GM12892 (cell line): ENCODE data around the gene AFF3.

Source experiments
- DNase-seq: peaks from one replicate; pipeline ENCODE4 v3.0.0; 2011; ENCODE audit not compliant: insufficient read length
- FAIRE-seq: peaks from 2 replicates; lab custom pipeline; 2011; peaks lifted over from hg19 to GRCh38; lab: Jason Lieb, UNC
- POLR2A ChIP-seq: IDR thresholded peaks from 2 replicates; pipeline ENCODE4 v1.6.1; 2011; ENCODE audit warnings: low read depth, low read length, control low read depth
- POLR2AphosphoS5 ChIP-seq: IDR thresholded peaks from 2 replicates; pipeline ENCODE4 v1.6.1; 2011; ENCODE audit warnings: low read depth, low read length, control low read depth
- TAF1 ChIP-seq: IDR thresholded peaks from 2 replicates; pipeline ENCODE4 v1.6.1; 2011; ENCODE audit warnings: low read depth, mild to moderate bottlenecking, control low read depth, low read length, borderline replicate concordance

Gene AFF3

DNA sequence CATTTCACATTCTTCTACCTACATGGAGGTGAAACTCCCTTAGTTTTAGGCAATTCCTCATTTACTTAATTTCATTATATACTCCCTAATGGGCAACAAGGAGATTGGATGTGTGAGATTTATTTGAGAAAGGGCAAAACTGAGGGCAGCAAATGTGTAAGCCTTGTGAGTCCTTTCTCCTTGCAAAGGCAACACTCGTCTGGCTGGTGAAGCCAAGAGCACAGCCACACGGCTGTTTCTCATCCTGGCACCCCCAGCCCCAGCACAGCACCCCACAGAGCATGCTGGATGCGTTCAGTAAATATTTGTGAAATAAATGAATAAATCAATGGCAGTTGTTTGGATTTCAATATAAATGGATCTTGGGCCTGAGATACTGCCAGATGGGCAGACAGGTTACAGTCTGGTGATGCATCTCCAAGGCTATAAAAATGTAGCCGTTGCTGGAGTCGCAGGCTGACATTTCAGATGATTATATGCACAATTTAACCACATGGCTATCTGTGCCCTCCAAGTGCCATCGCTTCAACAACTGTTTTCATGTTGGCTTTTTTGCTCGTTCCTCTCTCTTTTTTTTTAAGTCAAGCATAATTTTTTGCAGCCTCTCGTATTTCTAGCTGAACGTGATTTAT lies 498.5 kb downstream of the AFF3 start:
- no peak for DNase-seq
- FAIRE-seq = no peak
- TF ChIP-seq POLR2AphosphoS5 (no peak), TAF1 (no peak), POLR2A (no peak)

DNA sequence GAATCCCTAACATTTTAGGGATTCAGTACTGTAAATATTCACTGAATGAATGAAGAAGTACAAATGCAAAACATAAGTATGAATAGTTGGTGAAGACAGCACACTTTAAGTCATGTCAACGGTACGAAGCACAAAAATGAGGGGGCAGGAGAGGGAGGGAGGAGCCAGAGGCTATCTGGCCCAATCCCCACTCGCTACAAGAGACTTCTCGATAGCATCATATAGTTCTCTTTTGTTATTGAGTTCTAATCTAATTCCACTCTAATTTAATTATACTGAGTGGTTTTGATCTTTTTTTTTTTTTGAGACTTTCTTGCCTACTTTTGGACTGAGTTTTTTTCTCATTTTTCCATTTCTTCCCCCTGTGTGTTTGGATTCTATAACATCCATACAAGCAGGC lies 500.4 kb downstream of the AFF3 start:
- TF ChIP-seq POLR2A (no peak), TAF1 (no peak), POLR2AphosphoS5 (no peak)
- FAIRE-seq (no peak), DNase-seq (no peak)

DNA sequence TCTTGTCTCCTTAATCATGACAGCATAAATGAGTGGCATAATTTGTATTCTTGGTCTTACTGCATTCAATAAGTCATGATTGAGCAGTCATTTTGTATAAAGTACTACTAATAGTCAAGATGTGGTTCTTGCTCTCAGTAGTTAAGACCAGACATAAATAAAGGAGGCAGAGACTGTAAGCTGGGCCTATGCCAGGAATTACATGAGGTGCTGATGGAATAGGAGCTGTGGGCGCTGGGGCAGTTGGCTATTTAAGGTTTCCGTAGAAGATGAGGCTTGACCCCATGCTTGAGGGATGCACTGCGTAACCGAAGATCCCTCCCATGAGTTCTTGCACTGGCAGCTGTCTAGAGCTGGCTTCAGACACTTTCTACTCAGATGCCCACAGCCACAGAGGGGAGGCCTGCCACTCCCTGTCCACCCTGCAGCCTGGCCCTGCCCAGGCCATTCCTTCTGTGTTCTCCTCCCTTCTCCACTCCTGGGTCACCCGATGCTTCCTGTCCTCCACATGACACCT lies 501.7 kb downstream of the AFF3 start:
- DNase-seq = no peak
- FAIRE-seq = no peak

DNA sequence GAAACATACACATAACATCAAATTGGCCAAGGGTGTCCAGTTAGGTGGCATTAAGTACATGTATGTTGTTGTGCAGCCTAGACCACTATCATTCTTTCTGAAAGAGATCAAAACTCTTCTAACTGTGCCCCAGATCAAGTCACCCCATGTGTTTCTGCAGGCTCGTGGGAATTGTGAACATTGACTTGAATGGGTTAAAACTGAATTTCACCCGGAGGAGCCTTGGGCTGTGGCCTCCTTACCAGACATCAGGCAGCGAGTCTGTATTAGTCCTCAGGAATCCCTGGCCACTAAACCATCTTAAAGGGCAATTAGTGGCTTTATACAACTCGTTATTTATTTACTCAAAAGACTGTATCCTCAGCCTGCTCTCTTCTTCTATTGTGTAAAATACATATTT lies 503.6 kb downstream of the AFF3 start:
- FAIRE-seq = no peak
- no peak for TF ChIP-seq POLR2AphosphoS5
- TF ChIP-seq TAF1 = no peak
- no peak for TF ChIP-seq POLR2A
- DNase-seq = no peak

More for the DNA sequence above, 501.7 kb downstream of the AFF3 start:
- TF ChIP-seq POLR2A (no peak), POLR2AphosphoS5 (no peak), TAF1 (no peak)

DNA sequence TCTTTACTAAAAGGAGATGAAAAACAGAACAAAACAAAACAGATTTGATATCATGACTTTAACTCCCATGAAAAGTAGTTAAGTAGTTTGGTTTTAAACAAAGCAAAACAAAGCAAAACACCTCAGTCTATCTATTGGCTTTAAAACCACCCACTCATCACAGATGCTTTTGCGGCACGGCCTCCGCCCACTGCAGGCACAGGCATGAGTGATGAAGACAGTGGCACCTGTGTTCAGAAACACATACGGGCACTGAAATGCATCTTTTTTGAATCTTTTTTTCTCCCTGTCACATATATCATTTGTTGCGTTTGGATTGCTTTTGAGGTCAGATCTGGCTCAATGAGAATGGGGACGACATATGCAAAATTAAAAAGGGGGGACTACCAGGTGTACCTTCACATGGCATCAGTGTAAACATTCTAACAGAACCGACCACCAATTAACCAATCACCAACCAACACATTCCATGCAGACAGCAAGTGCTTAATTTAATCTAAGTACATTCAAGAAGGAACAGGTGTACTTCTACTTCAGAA lies 505.2 kb downstream of the AFF3 start:
- FAIRE-seq = no peak
- TF ChIP-seq TAF1 (no peak), POLR2A (no peak), POLR2AphosphoS5 (no peak)
- DNase-seq = no peak

DNA sequence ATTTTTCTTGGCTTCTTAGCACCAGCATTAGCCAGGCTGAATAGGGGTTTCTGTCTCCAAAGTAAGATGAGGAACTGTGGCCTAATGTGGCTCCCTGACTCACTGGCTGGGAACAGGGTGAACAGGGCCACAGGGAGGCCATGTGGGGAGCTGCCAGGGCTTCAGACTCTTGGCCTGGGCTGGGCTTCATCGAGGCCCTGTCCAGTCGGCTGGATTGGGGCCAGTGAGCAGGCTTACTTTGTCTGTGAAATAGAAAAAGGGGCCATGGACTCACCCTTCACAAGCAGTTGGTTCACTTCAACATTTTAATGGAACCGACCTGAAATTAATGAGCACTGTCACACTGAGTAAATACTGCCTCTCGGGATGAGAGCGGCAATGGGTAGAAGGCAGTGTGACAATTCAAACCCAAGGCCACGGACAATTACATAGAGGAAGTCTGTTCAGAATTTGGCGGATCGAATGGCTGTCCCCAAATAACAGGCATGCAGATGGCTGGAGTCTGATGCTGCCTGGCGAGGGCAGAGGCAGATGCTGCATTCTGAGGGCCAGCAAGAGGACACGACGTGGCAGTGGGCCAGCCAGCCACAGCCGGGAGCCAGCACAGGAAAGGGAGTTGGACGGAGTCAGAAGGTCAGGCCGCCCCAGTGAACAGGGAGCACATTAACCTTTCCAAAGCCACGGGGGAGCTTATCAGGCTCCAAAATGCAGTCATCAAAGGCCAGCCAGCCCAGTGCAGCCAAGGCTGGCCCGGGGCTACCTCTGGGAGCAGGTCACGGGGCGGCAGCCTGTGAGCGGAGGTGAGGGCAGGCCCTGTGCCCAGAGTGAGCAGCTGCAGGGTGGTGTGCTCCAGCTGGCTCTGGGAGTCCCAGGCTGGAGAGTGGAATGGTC lies 506.0 kb downstream of the AFF3 start:
- DNase-seq = no peak
- no peak for FAIRE-seq

DNA sequence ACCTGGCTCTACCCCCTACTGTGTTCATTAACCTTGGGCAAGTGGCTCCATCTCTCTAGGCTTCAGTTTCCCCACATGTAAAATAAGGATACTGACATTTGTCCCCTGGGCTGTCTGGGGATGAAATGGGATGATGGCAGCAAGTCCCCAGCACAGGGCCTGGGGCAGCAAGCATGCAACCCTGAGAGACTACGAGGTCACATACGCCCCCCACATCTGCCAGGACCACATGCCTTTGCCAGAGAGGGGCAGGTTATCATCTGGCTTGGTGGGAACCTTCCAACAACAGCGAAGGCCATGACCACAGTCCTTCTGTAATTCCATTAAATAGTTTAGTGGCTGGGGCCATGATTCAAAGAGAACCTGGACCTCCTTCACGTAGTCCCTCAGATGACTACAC lies 506.7 kb downstream of the AFF3 start:
- TF ChIP-seq POLR2AphosphoS5 (no peak), POLR2A (no peak), TAF1 (no peak)
- no peak for FAIRE-seq

More for the DNA sequence above, 506.0 kb downstream of the AFF3 start:
- TF ChIP-seq POLR2A (no peak), POLR2AphosphoS5 (no peak), TAF1 (no peak)

DNA sequence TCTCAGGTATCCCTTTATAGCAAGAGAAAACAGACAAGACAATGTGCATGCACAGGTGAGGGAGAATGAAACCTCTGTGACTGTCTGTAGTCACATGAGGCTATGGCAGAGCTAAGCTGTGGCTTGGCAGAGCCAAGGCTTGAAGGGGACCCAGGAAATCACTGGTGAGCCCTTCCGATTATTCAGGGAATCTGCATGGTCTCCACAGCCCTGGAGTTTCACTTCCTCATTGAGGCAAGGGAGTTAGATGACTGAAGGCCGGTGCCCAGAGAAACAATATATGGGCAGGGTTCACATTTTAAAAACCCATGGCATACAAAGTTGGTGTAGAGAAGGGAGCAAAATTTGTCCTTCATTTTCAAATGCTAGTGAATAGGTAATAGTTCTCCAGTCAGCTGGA lies 508.2 kb downstream of the AFF3 start:
- FAIRE-seq (no peak), DNase-seq (no peak)
- TF ChIP-seq POLR2A (no peak), TAF1 (no peak)

More for the DNA sequence above, 506.7 kb downstream of the AFF3 start:
- no peak for DNase-seq

DNA sequence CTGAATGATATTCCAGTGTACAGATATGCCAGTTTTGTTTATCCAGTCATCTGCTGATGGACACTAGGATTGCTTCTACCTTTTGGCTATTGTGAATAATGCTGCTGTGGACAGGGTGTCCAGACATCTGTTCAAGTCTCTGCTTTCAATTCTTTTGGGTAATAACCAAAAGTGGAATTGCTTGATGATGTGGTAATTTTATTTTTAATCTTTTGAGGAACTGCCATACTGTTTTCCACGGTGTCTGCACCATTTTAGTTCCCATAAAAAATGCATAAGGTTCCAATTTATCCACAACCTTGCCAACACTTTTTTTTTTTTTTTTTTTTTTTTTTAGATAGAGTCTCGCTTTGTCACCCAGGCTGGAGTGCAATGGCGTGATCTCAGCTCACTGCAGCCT lies 510.7 kb downstream of the AFF3 start:
- DNase-seq = no peak
- FAIRE-seq = no peak
- TF ChIP-seq POLR2A = no peak
- TF ChIP-seq POLR2AphosphoS5 = no peak
- TF ChIP-seq TAF1 = no peak

DNA sequence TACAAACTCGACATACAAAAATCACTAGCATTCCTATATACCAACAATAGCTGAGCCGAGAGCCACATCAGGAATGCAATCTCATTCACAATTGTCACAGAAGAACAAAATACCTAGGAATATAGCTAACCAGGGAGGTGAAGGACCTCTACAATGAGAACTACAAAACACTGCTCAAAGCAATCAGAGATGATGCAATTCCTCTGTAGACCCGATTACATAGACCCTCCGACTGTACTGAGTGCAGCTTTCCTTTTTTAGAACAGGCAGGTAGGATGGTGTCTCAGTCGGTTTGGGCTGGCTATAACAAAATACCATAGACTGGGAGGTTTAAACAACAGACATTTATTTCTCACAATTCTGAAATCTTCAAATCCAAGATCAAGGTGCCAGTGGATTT lies 513.1 kb downstream of the AFF3 start:
- no peak for DNase-seq

DNA sequence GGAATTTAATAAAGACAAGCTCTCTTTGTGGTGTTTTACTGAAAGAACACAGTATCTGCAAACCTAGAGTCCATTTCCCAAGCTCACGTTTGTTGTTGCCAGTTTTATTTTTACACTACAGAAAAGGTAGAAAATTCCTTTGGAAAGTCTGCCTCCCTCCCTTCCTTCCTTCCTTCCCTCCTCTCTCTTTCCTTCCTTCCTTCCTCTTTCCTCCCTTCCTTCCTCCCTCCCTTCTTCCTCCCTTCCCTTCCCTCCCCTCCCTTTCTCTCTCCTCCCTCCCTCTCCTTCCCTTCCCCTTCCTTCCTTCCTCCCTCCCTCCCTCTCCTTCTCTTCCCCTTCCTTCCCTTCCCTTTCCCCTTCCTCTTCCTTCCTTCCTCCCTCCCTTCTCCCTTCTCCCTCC lies 516.2 kb downstream of the AFF3 start:
- no peak for FAIRE-seq
- no peak for DNase-seq
- no peak for TF ChIP-seq POLR2A
- TF ChIP-seq TAF1 = no peak
- TF ChIP-seq POLR2AphosphoS5 = no peak

More for the DNA sequence above, 513.1 kb downstream of the AFF3 start:
- no peak for TF ChIP-seq POLR2A
- TF ChIP-seq TAF1 = no peak
- no peak for TF ChIP-seq POLR2AphosphoS5
- FAIRE-seq = no peak

DNA sequence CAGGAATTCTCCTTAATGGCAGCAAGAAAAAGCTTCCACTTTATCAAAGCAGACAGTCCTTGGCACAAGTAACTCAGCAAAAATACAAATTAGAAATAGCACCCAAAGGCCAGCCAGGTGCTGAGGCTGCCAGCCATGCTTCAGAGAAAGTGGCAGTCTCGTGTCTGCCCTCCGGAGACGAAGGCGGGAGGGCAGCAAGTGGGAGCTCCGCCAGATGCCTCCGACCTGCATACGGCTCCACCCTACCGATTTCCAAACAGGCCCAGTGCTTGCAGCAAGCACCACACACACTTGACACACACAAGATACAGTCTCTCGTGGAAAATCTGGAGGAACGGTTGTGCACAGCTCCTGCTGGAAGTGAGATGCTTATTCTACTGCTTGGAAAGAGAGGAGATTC lies 517.7 kb downstream of the AFF3 start:
- FAIRE-seq = no peak
- TF ChIP-seq POLR2A (no peak), TAF1 (no peak), POLR2AphosphoS5 (no peak)
- DNase-seq = no peak
